ENCODE measurements around the gene NBEAL2. TPM values are rescaled to one million over a fixed set of nuclear protein-coding genes. Genes with fewer than 3 reads are reported as not detected.
A peak's percentile ranks its signal among the peaks of the same experiment; 100 is the strongest.

Gene NBEAL2
- total RNA-seq, 1 donor from 2014 or later = 202 TPM

- H3K27me3 Mint-ChIP-seq (ENCODE audit: unreplicated experiment) = peaks cover 4% of the 10 kb centered on the region
- H3K27ac Mint-ChIP-seq (ENCODE audit: unreplicated experiment) = peak overlapping the region; percentile 67
- H3K36me3 Mint-ChIP-seq (ENCODE audit: low read depth, unreplicated experiment) = peaks cover 26% of the 10 kb centered on the region
- H3K9me3 Mint-ChIP-seq (ENCODE audit: unreplicated experiment) = no peaks in the 10 kb centered on the region
- peaks cover 3% of the 10 kb centered on the region for H3K4me1 Mint-ChIP-seq (ENCODE audit: unreplicated experiment)
- peak; percentile 15 for TF ChIP-seq CTCF (IDR thresholded peaks at IDR 0.05; ENCODE audit: unreplicated experiment)
- DNase-seq (ENCODE audit: low spot score) = peak; percentile 73
- H3K4me3 Mint-ChIP-seq (ENCODE audit: unreplicated experiment) = peak overlapping the region; percentile 59
These were observed 30.0 kb downstream of the NBEAL2 start for GRCh38 chr3:47009225-47010110.

GRCh38 chr3:47010111-47010712 is 30.7 kb downstream of the NBEAL2 start:
- H3K27ac Mint-ChIP-seq (ENCODE audit: unreplicated experiment) = peak overlapping the region; percentile 67

GRCh38 chr3:47010910-47011309 is 31.4 kb downstream of the NBEAL2 start:
- no peaks in the 10 kb centered on the region for H3K9me3 Mint-ChIP-seq (ENCODE audit: unreplicated experiment)
- no peak for DNase-seq (ENCODE audit: low spot score)
- H3K27me3 Mint-ChIP-seq (ENCODE audit: unreplicated experiment) = peaks cover 4% of the 10 kb centered on the region
- TF ChIP-seq CTCF (IDR thresholded peaks at IDR 0.05; ENCODE audit: unreplicated experiment) = no peak
- H3K36me3 Mint-ChIP-seq (ENCODE audit: low read depth, unreplicated experiment) = peaks cover 24% of the 10 kb centered on the region
- peaks cover 3% of the 10 kb centered on the region for H3K4me1 Mint-ChIP-seq (ENCODE audit: unreplicated experiment)
- no peak overlapping the region for H3K4me3 Mint-ChIP-seq (ENCODE audit: unreplicated experiment)
- no peak overlapping the region for H3K27ac Mint-ChIP-seq (ENCODE audit: unreplicated experiment)

More at GRCh38 chr3:47010111-47010712, 30.7 kb downstream of the NBEAL2 start:
- H3K27me3 Mint-ChIP-seq (ENCODE audit: unreplicated experiment) = peaks cover 4% of the 10 kb centered on the region
- peak overlapping the region; percentile 59 for H3K4me3 Mint-ChIP-seq (ENCODE audit: unreplicated experiment)
- DNase-seq (ENCODE audit: low spot score) = peak; percentile 13
- TF ChIP-seq CTCF (IDR thresholded peaks at IDR 0.05; ENCODE audit: unreplicated experiment) = peak; percentile 0
- H3K36me3 Mint-ChIP-seq (ENCODE audit: low read depth, unreplicated experiment) = peaks cover 28% of the 10 kb centered on the region
- H3K9me3 Mint-ChIP-seq (ENCODE audit: unreplicated experiment) = no peaks in the 10 kb centered on the region
- peaks cover 3% of the 10 kb centered on the region for H3K4me1 Mint-ChIP-seq (ENCODE audit: unreplicated experiment)

- DNase-seq (ENCODE audit: low spot score) = no peak
- Mint-ChIP-seq H3K27ac (ENCODE audit: unreplicated experiment) (no peak overlapping the region), H3K9me3 (ENCODE audit: unreplicated experiment) (no peaks in the 10 kb centered on the region)
These were observed 31.9 kb downstream of the NBEAL2 start for GRCh38 chr3:47011371-47011770.

More at GRCh38 chr3:47011371-47011770, 31.9 kb downstream of the NBEAL2 start:
- H3K4me1 Mint-ChIP-seq (ENCODE audit: unreplicated experiment) = peaks cover 3% of the 10 kb centered on the region
- no peak for TF ChIP-seq CTCF (IDR thresholded peaks at IDR 0.05; ENCODE audit: unreplicated experiment)
- H3K4me3 Mint-ChIP-seq (ENCODE audit: unreplicated experiment) = no peak overlapping the region
- peaks cover 20% of the 10 kb centered on the region for H3K36me3 Mint-ChIP-seq (ENCODE audit: low read depth, unreplicated experiment)
- peaks cover 3% of the 10 kb centered on the region for H3K27me3 Mint-ChIP-seq (ENCODE audit: unreplicated experiment)
